ENCODE results near the gene FRMPD4.

GRCh38 chrX:12149670-12150407 is 11.6 kb downstream of the FRMPD4 start:
- TF ChIP-seq CTCF (conservative IDR thresholded peaks at IDR 0.05) (no peak), ZFX (IDR thresholded peaks at IDR 0.05) (no peak)
